Motor neuron (in vitro differentiated cells): Measurements from ENCODE around the gene CCDC159. TPM values are rescaled to one million over a fixed set of nuclear protein-coding genes. Genes with fewer than 3 reads are reported as not detected.
"Not testable (repeated sequence)": the region's sequence is repeated elsewhere in the genome, so short reads cannot be mapped to it uniquely, and the experiment has no call there.

Experiments used
- ATAC-seq, 8 experiments: fragments of 200-7000 bp; cut with Tn5 transposase; replicated peaks in 6 of 8; 2 replicates each; pipeline ENCODE4 v1.8.0; 2021; ENCODE audit warnings: mild to moderate bottlenecking in 8 of 8, moderate library complexity in 8 of 8
- H3K27ac ChIP-seq, 2 donors: fragments of 250-450 bp; sonication (Bioruptor Pico); 2 replicates each; pipeline ENCODE4 v1.9.0; 2021; ENCODE audit warnings: antibody characterized with exemption in 2 of 2, mild to moderate bottlenecking in 2 of 2, moderate library complexity in 1 of 2
- H3K4me1 ChIP-seq, 2 donors: fragments of 250-450 bp; sonication (Bioruptor Pico); replicated peaks in 1 of 2; 2 replicates each; pipeline ENCODE4 v1.6.1; 2021; ENCODE audit warnings: antibody characterized with exemption in 2 of 2, mild to moderate bottlenecking in 2 of 2, moderate library complexity in 1 of 2
- H3K4me3 ChIP-seq, 5 donors: fragments of 250-450 bp; sonication (Bioruptor Pico); 2 replicates each; pipeline ENCODE4 v1.9.0; 2021; ENCODE audit warnings: antibody characterized with exemption in 5 of 5, mild to moderate bottlenecking in 5 of 5, moderate library complexity in 4 of 5
- WGBS, 10 experiments: fragments of 450-650 bp; shearing (Covaris generic); methylation state at CpG; one replicate each; pipeline ENCODE4 v1.0.0; 2022; 5-methylcytosine and 5-hydroxymethylcytosine counted together
- in situ Hi-C, 9 experiments: fragments of 400-800 bp; cut with MboI; loops; one replicate each; pipeline ENCODE4 v1.15.0; 2021; ENCODE audit warnings: low sequenced_read_pairs in 9 of 9, low pct_unique_long_range_greater_than_20kb in 2 of 9; ENCODE audit not compliant: unreplicated experiment in 9 of 9
- total RNA-seq, 8 experiments: library from RNA; unstranded; fragments of 300-600 nt; gene quantifications; 2 replicates each; pipeline versions ENCODE4 v1.2.3 to v1.2.4, GENCODE V29; 2022

The CCDC159 gene, protein sequence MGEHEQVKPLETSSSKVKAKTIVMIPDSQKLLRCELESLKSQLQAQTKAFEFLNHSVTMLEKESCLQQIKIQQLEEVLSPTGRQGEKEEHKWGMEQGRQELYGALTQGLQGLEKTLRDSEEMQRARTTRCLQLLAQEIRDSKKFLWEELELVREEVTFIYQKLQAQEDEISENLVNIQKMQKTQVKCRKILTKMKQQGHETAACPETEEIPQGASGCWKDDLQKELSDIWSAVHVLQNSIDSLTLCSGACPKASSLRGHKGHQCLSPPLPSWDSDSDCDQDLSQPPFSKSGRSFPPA
- 10 to 100 TPM in 5 of 8 experiments, 1 to 10 TPM in 3; 4.4 to 22.3 (median 14.4) TPM for total RNA-seq

DNA sequence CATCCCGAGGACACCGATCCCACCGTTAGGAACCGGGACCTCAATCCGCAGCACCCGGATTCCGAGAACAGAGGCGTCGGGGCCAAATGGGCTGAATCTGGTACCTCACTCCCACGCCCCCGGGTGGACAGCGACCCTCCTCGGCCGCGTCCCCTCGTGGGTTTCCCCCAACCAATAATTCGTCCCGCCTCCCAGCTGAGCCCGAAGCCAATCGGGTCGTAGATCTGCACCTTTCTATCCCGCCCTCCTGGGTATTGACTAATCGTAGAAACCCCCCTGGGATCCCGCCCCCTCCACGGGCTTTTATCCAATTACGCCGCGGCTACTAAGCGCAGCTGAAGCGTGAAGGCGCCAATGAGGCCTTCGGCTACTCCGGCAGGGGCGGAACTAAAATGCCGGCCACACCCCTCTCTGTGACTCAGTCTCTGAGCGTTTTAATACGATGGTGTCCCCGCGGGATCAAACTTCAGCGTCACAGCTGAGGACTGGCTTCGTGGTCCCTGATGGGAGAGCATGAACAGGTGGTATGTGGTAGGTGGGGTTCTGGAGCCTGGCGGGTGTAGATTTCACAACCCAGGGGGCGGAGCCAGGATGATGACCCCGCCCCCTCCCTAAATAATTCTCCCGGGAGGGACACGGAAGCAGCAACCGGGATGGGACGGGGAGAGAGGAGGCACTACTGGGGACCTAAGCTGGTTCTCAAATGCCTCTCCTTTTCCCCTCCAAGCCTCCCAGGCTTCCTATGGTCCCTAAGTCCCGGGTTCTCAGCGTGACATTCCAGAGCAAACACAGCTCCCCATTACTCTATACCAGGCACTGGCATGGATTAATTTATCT lies at the start of gene CCDC159, which contains the start of gene TMEM205:
TSS of gene CCDC159 (plus strand) at position 416 of the 837 bp plus-strand sequence. CDS start at position 504, 88 bp downstream.
TSS of gene TMEM205 (minus strand) at position 165 of the 837 bp plus-strand sequence. CDS start 649 bp downstream, outside the sequence.
- Histone ChIP-seq H3K4me3 (peak within 1 kb of the TSS; percentile 50 to 92 (median 72)), H3K4me1 (peaks cover 7 to 9% of the 10 kb centered on the region in 2 donors), H3K27ac (peak within 1 kb of the TSS; percentile 59 to 69)
- WGBS, 10 experiments = 0 to 3% (median 0%) methylated on average over 1 to 22 of the region's 50 CpGs; no CpG with 5 or more reads in 2 of the 10 experiments
- ATAC-seq = peak; percentile 91 to 93 (median 92)
- in situ Hi-C loops = no loop called here

DNA sequence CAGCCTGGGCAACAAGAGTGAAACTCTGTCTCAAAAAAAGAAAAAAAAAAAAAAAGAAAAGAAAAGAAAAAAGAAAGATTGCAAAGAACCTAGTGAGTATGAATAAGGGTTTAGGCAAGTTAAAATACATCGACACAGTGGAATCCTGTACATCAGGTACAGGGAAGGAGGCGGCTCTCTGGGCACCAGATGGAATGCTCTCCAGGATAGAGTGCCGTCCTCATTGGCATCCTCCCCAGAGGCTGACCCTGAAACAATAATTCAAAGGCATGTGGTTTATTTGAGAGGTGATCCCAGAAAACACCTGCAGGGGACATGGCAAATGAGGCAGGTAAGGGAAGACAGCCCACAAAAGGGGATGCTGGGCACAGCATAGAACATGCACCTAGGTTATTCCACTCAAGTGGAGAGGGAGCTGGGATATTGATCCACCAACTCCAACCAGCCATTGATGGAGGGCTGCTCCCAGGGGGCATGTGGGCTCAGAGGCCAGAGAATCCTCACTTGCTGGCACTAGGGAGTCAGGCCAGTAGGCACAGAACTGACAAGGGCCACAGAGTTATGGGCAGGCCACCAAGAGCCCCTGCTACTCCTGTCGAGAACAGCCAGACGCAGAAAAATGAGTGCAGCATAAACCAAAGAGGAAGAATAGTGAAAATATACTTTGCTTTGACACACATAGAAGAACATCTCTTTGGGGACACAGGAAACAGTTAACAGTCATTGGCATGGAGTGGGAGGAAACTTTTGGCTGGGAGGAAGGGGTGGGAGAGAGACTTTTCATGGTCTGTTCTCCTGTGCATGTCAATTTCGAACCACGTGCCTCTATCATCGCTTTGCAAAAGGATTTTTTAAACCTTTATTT lies 46.1 kb upstream of the CCDC159 start:
- WGBS, 10 experiments = 47 to 100% (median 91%) methylated on average over 2 to 8 of the region's 8 CpGs
- no peak overlapping the region for H3K27ac ChIP-seq
- in situ Hi-C loops = loop anchor here in 3 of 9 experiments (25.0 kb wide), 1 partner anchor 187 kb away; the partner anchor contains the start of gene ELAVL3 (in 3 of the 3)
- no peak overlapping the region for H3K4me3 ChIP-seq
- no peaks in the 10 kb centered on the region for H3K4me1 ChIP-seq
- ATAC-seq = no peak

DNA sequence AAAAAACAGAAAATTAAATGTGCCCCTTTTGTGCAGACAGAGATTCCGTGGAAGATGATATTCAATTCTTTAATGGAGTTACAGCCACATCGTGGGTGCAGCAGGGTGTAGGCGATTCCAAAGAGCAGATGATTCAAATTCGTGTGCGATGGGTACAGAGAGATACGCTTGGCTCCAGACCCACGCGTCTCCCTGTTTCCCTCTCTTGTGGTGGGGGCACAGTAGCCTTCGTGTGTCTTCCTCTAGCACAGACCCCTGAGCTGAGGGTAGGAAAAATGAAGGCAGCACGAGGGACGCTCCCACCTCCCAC lies 45.6 kb upstream of the CCDC159 start:
- H3K27ac ChIP-seq = no peak overlapping the region
- ATAC-seq = no peak
- no peaks in the 10 kb centered on the region for H3K4me1 ChIP-seq
- H3K4me3 ChIP-seq = no peak overlapping the region
- in situ Hi-C loops = no loop called here
- WGBS, 10 experiments = 10 to 100% (median 82%) methylated on average over 1 to 8 of the region's 11 CpGs; no CpG with 5 or more reads in 3 of the 10 experiments

DNA sequence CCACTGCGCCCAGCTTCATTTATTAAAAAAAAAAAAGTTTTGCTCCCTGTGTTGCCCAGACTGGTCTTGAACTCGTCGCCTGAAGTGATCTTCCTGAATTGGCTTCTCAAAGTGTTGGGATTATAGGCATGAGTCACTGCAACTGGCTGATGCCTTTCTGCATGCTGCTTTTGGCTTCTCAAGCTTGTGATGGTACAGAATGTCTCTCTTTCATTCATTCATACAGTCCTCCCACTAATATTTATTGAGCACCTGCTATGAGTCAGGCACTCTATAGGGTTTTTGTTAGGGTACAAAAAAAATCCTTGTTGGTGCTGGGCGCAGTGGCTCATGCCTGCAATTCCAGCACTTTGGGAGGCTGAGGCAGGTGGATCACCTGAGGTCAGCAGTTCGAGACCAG lies 41.4 kb upstream of the CCDC159 start:
- 73 to 100% (median 95%) methylated on average over 1 to 3 of the region's 5 CpGs; no CpG with 5 or more reads in 4 of the 10 experiments for WGBS, 10 experiments
- Histone ChIP-seq H3K27ac (no peak overlapping the region), H3K4me3 (no peak overlapping the region), H3K4me1 (no peaks in the 10 kb centered on the region)
- no peak for ATAC-seq
- in situ Hi-C loops = no loop called here

DNA sequence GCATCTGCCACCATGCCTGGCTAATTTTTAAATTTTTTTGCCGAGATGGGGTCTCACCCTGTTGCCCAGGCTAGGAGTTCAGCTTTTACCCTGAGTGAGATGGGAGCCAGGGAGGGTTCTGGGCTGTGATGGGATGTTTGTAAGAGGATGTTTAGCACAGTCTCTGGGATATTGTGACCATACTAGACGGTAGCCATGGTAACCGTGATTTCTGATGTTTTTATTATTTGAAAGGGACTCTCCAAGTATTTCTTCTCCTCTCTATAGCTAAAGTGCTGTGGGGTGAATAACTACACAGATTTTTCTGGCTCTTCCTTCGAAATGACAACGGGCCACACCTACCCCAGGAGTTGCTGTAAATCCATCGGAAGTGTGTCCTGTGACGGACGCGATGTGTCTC lies 40.0 kb upstream of the CCDC159 start:
- Histone ChIP-seq H3K4me3 (no peak overlapping the region), H3K27ac (no peak overlapping the region), H3K4me1 (no peaks in the 10 kb centered on the region)
- no peak for ATAC-seq
- WGBS, 10 experiments = 36 to 92% (median 68%) methylated on average over 2 to 8 of the region's 9 CpGs; no CpG with 5 or more reads in 4 of the 10 experiments
- in situ Hi-C loops = no loop called here

DNA sequence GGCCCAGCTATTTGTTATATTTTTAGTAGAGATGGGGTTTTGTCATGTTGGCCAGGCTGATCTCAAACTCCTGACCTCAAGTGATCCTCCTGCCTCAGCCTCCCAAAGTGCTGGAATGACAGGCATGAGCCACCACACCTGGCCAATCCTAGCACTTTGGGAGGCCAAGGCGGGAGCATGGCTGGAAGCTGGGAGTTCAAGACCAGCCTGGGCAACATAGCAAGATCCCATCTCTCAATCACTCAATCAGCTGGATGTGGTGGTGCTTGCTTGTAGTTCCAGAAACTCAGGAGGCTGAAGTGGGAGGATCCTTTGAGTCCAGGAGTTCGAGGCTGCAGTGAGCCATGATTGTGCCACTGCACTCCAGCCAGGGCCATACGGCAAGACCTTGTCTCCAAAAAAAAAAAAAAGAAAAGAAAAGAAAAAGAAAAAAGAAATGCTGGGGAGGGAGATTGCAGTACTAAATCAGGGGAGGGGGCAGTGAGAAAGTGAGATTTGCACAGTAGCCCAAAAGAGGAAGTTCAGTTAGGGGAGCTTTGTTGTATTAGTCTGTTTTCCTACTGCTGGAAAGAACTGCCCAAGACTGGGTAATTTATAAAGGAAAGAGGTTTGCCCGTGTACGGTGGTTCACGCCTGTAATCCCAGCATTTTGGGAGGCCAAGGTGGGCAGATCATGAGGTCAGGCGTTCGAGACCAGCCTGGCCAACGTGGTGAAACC lies 25.9 kb upstream of the CCDC159 start:
- WGBS, 10 experiments = 69 to 100% (median 96%) methylated on average over 1 to 8 of the region's 9 CpGs
- H3K4me1 ChIP-seq = peaks cover 2 to 17% of the 10 kb centered on the region in 2 donors
- H3K4me3 ChIP-seq, in situ Hi-C loops, H3K27ac ChIP-seq, ATAC-seq: not testable (repeated sequence)

DNA sequence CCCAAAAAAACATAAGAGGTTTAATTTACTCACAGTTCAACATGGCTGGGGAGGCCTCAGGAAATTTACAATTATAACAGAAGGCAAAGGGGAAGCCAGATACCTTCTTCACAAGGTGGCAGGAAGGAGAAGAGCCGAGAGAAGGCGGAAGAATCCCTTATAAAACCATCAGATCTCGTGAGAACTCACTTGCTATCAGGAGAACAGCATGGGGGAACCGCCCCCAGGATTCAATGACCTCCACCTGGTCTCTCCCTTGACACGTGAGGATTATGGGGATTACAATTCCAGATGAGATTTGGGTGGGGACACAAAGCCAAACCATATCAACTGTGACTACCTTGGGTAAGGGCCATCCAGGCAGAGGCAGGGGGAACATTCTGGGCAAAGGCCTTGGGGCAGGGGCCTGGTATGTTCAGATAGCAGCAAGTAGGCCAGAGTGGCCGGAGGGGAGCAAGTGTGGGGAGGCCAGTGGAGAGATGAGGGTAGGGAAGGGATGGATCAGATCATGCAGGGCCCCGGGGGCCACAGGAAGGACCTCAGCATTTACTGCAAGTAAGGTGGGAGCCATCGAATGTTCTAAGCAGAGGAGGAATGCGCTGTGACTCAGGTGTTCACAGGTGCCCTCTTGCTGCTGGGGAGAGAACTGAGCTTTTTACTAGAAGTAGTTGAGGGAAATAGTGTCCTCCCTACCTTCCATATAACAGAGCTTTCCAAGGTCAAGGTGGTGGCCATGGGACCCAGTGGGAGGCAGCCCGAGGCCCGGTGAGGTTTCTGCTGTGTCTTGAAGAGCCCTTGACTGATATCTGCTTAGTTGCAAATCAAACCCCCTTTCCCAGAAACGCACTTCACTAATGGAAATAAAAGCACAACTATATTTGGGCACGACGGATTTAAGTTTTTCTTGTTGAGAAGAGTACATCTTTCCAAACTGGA lies 24.9 kb upstream of the CCDC159 start:
- WGBS, 10 experiments = 80 to 100% (median 88%) methylated on average over 2 to 9 of the region's 14 CpGs; no CpG with 5 or more reads in 1 of the 10 experiments
- no peak overlapping the region for H3K27ac ChIP-seq
- in situ Hi-C loops = no loop called here
- H3K4me3 ChIP-seq = no peak overlapping the region
- ATAC-seq = no peak
- H3K4me1 ChIP-seq = peaks cover 2 to 17% of the 10 kb centered on the region in 2 donors

DNA sequence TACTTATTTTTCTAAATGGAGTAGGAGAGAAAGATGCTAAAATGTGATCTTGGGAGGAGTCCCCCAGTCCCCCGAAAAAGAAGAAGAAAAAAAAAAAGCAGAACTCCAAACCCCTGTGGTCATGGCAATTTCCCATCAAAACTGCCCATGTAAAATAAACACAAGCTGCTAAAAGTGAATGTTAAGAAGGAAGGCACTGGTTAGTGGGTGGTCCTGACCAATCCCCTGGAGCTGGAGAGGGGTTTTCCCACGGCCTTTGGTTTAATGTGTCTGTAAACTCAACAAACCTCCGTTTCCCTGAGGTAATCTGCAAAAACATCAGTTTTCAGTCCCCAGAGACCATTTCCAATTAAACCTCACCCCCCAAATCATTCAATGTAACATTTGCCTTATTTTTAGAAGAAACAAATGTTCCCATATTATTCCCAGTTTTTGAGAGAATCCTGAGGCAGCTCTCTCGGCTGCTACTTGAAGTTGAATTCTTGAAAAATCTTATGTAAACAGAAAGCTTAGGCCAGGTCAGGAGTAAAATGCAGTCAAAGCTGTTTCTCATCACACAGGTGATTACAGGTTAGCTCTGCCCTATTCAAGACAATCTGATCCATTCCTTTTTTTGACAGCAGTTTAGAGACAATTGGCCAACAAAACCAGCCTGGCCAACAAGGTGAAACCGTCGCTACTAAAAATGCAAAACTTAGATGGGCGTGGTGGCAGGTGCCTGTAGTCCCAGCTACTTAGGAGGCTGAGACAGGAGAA lies 23.9 kb upstream of the CCDC159 start:
- 23 to 90% (median 62%) methylated on average over 2 to 7 of the region's 7 CpGs; no CpG with 5 or more reads in 1 of the 10 experiments for WGBS, 10 experiments
- H3K4me1 ChIP-seq = peaks cover 2 to 17% of the 10 kb centered on the region in 2 donors
- in situ Hi-C loops = no loop called here
- no peak overlapping the region for H3K4me3 ChIP-seq
- H3K27ac ChIP-seq = no peak overlapping the region
- no peak for ATAC-seq

DNA sequence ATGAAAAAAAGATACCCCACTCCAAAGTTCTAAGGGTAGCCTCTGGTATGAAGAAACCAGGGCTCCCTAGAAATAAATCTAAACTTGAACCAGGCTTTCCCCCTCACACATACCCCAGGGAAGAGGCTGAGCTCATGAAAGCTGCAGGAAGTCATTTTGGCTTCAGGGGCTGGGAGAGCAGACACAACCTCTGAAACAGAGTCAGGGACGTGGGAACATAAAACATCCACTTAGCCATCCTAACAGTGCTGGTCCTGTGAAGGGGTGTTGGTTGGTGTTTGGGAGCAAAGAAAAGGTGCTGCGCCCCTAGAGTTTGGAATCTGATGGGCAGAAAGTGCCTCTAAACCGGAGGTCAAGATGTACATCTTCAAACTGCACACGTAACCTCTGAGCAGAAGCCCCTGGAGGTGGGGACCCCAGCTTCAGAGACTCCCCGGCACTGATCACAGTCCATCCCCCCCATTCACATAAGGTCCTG lies 22.7 kb upstream of the CCDC159 start:
- no peak for ATAC-seq
- peak overlapping the region in 1 of 2 donors; percentile 35 for H3K27ac ChIP-seq
- WGBS, 10 experiments = 40 to 100% (median 69%) methylated on average over 1 to 2 of the region's 5 CpGs; no CpG with 5 or more reads in 6 of the 10 experiments
- peaks cover 2 to 17% of the 10 kb centered on the region in 2 donors for H3K4me1 ChIP-seq
- in situ Hi-C loops = no loop called here
- H3K4me3 ChIP-seq = no peak overlapping the region

DNA sequence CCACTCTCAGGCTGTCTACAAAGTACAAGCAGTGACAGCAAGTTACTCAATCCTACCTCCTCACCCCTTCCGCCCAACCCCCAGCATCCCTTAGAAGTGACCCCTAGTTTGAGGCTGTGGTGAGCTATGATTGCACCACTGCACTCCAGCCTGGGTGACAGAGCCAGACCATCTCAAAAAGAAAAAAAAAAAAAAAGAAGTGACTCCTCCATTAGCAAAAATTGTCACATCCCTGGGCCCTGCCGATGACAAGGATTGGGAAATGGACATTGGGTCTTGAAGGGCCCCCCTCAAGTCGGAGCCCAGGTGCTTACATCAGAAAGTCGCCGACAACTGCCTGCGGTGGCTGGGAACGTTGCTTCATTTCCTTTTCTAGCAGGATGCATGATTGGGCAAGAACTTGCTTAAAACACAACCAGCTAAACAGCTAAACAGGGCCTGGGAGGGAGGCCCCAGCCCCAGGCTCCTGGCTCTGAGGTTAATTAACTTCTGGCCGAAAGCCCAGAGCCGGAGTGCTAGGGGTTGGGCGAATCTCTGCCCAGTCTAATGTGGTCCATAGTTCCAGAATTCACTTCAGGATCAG lies 22.1 kb upstream of the CCDC159 start:
- ATAC-seq = peak; percentile 56 to 97 (median 88)
- peaks cover 2 to 17% of the 10 kb centered on the region in 2 donors for H3K4me1 ChIP-seq
- in situ Hi-C loops = no loop called here
- H3K4me3 ChIP-seq = no peak overlapping the region
- H3K27ac ChIP-seq = peak overlapping the region in 1 of 2 donors; percentile 35
- WGBS, 10 experiments = 0 to 100% (median 42%) methylated on average over 1 to 6 of the region's 10 CpGs; no CpG with 5 or more reads in 1 of the 10 experiments
